GM19238 (cell line): Measurements from ENCODE around the gene PCNP.
"Not testable (repeated sequence)": the region's sequence is repeated elsewhere in the genome, so short reads cannot be mapped to it uniquely, and the experiment has no call there.

Experiments
- DNase-seq: peaks from one replicate; pipeline ENCODE4 v3.0.0; 2011; ENCODE audit warnings: low spot score; ENCODE audit not compliant: insufficient read length

PCNP gene, protein sequence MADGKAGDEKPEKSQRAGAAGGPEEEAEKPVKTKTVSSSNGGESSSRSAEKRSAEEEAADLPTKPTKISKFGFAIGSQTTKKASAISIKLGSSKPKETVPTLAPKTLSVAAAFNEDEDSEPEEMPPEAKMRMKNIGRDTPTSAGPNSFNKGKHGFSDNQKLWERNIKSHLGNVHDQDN

DNA sequence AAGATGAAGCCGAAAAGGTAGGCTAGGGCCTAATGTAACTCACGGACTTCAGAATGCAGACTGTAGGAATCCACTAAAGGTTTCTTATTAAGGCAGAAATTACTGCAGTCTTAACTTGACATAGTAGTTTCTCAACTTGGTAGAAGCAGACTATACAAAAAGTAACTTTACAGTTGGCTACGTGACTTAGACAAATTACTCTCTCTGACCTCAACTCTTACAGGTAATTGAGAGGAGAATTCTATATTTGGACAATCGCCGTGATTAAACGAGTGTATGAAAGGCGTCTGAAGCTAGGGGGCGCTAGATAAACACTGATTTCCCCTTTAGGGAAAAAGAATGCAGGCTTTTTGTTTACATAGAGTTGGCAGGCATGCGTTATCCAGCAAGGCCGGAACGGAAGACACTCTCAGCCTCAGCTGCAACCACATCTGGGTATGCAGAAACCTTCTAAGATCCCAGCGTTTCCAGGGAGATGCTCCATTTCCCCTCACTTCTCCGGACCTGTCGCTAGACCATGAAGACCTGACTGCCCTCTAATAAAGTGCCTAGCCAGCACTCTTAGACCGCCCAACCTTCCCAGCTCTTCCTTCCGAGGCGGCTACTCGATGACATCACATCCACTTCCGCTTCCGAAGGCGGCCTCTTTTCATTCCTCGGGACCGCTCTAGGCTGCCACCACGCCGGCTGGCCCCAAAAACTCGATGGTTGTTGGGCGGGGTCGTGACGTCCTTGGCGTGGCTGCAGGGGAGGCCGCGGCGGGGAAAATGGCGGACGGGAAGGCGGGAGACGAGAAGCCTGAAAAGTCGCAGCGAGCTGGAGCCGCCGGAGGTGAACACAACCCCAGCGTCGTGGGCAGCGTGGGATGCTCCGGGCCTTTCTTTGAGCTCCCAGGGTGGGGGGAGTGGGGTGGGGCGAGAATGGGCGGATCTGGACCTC is at the start of gene PCNP:
Gene PCNP, plus strand, starts transcription at position 732 of the 939 bp plus-strand sequence. Its CDS starts 36 bp downstream, at position 768.
- DNase-seq: peak; percentile 80

DNA sequence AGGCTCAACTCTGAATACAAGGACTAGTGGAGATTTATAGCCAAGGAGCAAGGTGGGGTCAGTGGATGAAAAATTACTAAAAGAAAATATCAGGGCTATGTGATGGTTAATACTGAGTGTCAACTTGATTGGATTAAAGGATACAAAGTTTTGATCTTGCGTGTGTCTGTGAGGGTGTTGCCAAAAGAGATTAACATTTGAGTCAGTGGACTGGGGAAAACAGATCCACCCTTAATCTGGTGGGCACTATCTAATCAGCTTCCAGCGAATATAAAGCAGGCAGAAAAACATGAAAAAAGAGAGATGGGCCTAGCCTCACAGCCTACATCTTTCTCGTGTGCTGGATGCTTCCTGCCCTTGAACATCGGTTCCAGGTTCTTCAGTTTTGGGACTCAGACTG is 46.5 kb upstream of the PCNP start:
- DNase-seq: no peak

DNA sequence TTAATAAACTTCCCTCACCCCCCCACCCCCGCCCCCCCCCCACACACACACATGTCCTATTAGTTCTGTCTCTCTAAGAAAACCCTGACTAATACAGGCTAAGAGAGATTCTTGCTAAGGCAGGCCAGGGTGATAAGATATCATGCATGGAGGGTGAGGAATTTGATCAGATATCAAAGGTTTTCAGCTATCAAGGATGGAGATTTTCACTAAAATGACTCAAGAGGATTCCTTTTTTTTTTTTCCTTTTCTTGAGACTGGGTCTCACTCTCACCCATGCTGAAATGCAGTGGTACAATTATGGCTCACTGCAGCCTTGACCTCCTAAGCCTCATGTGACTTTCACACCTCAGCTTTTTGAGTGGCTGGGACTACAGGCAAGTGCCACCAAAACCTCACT is 46.1 kb upstream of the PCNP start:
- DNase-seq: no peak

DNA sequence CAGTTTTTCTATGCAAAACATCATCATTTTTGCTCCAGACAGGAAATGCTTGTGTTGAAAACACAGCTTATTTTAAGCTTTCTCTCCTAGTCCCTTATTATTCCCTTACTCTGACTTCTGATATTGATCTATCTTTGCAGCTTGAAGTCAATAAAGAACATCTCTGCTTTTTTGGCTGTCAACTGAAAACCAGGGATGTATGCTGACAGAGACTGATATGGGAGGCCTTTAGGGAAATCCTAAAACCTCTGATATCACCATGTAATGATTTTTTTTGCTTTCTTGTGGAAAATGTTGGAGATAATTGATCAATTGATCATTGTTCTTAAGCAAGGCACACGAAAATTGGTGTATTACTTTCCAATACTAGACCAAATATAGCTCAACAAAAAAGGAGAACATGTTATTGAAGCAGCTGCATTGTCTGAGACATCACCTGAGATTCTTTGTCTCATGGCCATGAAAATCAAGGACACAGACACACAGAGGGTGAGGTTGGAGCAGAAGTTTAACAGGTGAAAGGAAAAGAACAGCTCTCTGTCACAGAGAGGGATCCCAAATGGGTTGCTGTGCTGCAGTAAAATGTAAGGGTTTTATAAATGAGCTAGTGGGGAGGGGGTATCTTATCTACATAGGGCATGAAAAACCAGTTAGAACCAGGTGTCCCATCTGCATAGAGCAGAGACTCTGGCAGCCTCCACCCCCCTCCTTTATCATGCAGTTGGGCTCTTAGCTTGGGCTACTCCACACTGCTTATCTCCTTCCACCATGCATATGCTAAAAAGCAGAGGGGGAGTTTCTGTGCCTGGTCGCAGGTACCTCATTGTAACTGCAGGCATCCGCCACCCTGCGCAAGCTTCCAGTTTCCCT is 43.9 kb upstream of the PCNP start:
- DNase-seq: no peak

DNA sequence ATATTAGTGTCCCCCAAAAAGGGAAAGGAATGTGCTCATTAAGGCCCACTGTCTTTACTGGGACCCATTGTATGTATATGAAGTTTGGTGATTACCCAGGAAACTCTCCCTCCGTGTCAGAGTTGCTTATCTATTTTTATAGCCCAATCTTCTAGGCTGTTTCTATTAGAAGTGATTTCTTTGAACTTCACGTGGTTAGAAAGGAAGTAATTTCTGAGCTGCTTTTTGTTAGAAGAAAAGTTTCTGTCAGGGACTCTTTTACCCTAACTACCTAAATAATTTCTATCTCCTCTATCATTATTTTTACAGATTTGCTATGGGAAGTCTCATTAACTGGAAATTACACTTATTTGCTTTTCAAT is 43.3 kb upstream of the PCNP start:
- DNase-seq: no peak

DNA sequence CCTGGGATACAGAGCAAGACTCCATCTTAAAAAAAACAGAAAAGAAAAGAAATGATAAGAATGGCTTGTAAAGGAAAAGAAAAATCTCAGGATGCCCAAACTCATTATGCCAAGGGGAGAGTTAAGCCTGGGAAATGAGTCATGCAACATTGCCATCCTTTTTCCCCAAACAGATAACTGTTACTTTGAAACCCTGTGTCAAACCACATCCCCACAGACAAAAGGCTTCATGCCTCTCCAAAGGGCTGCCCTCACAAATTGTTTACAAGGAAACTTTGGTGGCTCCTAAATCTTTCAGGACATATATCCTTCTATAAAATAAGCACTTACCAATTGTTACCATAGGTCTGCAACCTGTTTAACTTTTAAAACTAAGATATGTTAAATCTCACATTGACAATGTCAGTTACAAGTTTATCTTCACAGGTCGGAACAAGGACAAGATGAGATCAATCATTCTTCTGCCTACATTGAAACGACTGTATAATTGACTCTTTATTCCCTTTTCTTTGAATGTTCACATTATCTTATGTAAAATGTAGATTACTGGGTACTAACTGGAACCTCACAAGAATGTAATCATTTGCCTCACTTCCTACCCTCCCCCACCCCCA is 42.4 kb upstream of the PCNP start:
- DNase-seq: no peak

DNA sequence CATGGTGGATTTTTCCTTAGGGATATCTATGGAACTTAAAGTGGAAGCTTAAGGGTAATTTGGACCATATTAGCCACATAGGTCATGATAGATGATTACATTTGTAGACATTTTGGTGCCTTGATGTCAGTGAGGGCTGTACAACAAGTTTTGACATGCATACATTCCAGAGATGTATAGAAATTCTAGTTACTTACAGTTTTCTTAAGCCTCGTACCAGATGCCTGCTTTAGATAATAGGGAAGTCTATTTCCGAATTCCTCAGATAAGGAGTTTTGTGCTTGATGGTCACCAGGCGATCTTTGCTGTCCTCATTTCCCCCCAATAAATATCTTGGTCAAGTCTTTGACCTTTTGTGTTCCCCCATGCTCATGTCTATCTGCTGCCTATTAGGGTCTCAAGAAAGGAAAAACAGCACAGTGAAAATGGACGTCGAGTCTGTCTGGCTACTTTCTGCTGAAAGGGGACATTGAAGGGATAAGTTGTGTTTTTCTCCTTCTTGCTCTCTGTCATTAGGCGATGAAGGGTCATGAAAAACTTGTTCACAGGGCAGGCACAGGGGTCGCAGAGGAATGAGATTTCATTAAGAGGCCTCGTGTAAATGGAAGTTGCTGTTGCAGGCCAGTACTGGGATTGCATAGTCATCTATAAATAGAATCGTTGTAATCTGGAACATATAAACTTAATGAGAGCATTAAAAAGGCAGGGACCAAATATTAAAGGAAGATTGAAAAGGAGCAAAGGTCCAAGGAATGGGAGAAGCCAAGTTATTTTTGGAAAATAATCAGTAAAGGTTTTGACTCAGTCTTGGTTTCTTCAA is 41.0 kb upstream of the PCNP start:
- no peak for DNase-seq

DNA sequence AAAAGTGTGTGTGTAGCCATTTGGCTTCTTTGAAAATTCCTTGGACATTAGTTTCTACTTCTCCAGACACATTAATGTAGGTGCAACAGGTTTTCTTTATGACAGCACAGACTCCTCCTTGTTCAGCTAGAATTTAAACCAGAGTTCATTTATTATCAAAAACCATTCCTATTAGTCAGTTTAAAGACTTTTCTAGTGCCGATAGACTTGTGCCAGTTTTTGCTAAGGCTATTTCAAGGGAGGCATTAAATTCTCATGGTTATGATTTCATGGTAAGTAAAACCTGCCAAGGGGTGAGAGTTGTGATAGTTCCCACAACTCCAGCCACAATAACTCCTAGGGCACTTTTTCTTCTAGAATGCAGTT is 40.4 kb upstream of the PCNP start:
- no peak for DNase-seq

DNA sequence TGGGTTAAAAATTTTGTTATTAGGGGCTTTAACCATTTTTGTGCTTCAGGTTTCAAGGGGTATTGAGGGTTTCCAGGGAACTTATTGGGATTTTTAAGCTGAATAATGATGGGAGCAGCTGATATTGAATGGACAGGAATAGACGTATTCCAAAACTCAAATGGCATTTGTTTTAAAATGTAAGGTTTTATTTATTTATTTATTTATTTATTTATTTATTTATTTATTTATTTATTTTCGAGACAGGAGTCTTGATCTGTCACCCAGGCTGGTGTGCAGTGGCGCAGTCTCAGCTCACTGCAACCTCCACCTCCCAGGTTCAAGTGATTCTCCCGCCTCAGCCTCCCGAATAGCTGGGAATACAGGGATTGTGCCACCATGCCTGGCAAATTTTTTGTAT is 38.8 kb upstream of the PCNP start:
- DNase-seq: no peak

DNA sequence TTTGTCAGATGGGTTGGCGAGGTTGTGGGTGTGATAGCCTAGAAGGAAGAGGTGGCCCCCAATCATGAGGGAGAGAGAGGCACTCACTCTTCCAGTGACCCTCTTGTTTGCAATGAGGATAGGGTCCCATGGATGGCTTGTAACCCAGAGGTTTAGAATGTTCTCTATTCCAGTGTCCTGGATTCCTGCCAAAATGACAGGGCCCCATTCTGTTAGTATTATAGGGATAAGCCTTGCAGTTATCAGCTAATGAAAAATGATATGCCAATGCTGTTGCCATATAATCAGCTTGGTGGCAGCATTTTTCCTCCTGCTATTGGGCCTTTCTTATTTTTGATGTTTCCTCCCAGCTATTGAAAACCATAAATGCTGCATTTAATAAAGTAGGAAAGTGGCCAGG is 37.7 kb upstream of the PCNP start:
- no peak for DNase-seq

DNA sequence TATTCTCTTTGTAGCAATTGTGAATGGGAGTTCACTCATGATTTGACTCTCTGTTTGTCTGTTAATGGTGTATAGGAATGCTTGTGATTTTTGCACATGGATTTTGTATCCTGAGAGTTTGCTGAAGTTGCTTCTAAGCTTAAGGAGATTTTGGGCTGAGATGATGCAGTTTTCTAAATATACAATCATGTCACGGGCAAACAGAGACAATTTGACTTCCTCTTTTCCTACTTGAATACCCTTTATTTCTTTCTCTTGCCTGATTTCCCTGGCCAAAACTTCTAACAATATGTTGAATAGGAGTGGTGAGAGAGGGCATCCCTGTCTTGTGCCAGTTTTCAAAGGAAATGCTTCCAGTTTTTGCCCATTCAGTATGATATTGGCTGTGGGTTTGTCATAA is 37.0 kb upstream of the PCNP start:
- not testable (repeated sequence) for DNase-seq

DNA sequence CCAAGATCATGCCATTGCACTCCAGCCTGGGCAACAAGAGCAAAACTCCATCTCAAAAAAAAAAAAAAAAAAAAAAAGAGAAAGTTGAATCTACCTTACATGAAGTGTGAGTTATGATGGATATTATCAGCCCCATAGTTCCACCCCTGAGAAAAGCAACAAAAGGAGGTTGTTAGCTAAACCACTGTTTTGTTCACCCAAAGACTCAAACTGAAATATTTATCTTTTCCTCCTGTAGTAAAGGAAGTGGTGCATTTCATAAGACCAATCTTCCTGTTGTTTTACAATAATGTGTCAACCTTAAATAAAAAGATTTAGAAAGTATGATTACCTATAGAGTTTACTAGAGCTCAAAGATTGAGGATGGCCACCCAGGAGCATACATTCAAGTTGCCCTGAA is 31.0 kb upstream of the PCNP start:
- no peak for DNase-seq

DNA sequence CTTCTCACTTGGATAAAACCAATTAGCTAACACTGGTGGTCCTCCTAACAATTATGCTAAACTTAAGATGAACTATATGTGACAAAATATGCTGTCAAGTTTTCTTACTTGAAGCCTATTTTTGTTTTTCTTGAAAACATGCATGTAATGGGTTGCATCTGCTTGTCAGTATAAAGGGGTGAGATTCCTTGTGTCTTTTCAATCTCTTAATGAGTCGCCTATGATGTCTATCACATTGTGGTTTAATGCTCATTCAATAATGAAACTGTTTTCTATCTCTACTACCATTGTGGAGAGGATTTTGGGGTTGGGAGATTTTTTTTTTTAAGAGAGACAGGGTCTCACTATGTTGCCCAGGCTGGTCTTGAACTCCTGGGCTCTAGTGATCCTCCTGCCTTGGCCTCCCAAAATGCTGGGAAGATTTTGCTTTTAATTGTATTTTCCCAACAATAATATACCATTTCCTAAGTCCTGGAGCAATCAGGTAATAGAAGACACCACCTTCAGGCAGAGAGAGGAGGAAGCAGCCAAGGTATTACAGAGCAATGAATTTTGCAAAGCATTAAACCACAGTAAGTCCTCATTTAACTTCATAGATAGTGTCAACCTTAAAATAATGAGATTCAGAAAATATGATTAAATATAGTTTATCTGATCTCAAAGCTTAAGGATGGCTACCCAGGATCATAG is 29.7 kb upstream of the PCNP start:
- no peak for DNase-seq

DNA sequence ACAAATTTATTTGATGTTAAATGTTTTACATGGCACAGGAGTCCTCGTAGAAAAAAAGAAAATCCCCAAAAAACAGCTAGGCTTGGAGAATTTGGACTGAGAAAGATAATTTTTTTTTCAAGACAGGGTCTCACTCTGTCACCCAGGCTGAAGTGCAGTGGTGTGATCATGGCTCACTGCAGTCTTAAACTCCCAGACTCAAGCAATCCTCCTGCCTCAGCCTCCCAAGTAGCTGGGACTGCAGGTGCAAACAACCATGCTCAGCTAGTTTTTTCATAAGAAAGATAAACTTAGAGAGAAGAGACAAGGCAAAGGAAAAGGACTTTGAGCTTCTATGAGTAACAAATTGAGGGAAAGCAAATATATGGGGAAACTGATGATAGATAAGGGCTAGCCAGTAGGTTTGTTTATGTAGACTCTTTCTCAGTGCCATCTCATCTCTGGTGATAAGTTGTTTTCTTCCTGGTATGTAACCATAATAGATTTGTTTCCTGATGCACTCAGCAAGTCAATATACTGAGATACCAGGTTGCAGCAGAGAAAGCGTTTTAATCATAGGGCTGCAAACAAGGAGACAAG is 25.4 kb upstream of the PCNP start:
- DNase-seq: no peak

DNA sequence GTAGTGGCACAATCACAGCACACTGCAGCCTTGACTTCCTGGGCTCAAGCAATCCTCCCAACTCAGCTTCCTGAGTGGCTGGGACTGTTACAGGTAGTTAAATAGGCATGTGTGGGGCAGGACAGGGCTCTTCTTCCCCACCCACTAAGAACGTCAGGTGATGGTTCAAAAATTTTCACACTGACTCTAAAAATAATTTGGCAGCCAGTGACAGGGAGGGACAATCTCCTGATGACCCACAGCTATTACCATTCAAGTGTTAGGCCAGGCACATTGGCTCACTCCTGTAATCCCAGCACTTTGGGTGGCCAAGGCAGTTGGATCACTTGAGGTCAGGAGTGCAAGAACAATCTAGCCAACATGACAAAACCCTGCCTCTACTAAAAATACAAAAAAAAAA is 24.5 kb upstream of the PCNP start:
- DNase-seq: no peak

DNA sequence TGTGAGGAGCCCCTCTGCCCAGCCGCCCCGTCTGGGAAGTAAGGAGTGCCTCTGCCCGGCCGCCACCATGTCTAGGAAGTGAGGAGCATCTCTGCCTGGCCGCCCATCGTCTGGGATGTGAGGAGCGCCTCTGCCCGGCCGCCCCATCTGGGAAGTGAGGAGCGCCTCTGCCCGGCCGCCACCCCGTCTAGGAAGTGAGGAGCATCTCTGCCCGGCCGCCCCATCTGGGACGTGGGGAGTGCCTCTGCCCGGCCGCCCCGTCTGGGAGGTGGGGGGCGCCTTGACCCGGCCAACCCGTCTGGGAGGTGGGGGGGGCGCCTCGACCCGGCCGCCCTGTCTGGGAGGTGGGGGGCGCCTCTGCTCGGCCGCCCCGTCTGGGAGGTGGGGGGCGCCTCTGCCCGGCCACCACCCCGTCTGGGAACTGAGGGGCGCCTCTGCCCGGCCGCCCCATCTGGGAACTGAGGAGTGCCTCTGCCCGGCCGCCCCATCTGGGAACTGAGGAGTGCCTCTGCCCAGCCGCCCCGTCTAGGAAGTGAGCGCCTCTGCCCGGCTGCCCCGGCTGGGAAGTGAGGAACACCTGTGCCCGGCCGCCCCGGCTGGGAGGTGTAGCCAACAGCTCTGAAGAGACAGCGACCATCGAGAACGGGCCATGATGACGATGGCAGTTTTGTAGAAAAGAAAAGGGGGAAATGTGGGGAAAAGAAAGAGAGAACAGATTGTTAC is 22.5 kb upstream of the PCNP start:
- DNase-seq: not testable (repeated sequence)

DNA sequence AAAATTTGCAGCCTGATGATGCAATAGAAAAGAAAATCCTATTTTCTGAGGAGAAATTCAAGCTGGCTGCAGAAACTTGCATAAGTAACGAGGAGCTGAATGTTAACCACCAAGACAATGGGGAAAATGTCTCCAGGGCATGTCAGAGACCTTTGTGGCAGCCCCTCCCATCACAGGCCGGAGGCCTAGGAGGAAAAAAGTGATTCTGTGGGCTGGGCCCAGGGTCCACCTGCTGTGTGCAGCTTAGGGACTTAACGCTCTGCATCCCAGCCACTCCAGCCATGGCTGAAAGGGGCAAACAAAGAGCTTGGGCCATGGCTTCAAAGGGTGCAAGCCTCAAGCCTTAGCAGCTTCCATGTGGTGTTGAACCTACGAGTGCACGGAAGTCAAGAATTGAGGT is 20.6 kb upstream of the PCNP start:
- not testable (repeated sequence) for DNase-seq

DNA sequence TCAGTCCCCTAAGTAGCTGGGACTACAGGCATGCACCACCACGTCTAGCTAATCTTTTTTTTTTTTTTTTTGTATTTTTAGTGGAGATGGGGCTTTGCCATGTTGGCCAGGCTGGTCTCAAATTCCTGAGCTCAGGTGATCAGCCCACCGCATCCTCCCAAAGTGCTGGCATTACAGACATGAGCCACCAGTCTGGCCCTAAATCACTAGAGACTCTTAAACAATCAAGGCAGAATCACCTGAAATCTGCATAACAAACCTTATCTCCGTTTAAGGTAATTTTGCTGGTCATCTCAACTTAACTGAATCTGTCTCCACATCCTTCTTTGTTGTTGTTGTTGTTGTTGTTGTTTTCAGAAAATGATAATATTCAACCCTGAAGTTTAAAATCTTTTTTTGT is 17.9 kb upstream of the PCNP start:
- no peak for DNase-seq

DNA sequence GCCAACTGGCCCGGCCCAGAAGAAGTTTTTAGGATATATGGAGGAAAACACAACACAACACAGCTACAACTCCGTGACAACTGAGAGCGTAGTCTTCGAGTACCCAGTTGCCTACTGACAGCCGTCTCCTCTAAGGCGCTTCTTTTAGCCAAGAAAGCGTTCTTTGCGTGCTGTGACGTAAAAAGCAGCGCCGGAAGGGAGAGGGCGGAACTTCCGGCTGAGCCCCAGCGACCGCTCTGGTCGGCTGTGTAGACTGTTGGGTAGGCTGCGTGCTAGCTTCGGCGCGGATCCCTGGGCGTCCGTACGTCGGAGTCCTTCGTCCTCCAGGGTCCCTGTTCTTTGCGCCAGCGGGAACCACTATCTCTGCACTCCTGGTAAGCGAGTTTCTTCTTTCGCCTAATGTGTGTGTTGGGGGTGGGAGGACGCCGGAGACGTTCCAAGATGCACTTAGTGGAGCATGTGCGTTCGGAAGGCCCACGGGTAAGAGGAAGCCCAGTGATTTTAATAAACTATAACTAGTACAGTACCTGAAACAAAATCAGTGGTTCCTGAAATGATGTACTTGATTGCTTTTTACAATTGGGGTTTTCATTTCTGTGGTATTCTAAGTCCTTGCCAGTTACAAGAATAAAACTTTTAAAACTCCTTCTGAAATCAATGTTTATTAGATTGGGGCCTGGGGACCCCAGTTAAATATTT is 12.2 kb upstream of the PCNP start, which contains the start of gene TRMT10C:
Gene TRMT10C, plus strand, starts transcription at position 239 of the 699 bp plus-strand sequence. CDS start 2,914 bp downstream, outside the sequence.
- DNase-seq: peak; percentile 87
